Activated naive CD4-positive, alpha-beta T cell treated with anti-CD3 and anti-CD28 coated beads for 36 hours (primary cell): ENCODE data around the gene LGR4. TPM values are rescaled to one million over a fixed set of nuclear protein-coding genes. Genes with fewer than 3 reads are reported as not detected.

Experiments used
- CTCF ChIA-PET: fragments of 350-600 bp; sonication (Branson Sonifier 250); formaldehyde crosslinking; loops from one replicate; lab custom pipeline; 2021; ENCODE audit warnings: antibody characterized with exemption; lab: Charles Lee
- DNase-seq: peaks from one replicate; pipeline ENCODE4 v3.0.0-alpha.2; 2020
- H3K27ac Mint-ChIP-seq: one replicate; pipeline ENCODE4 v1.8.0; 2021; ENCODE audit warnings: mild to moderate bottlenecking, mixed read lengths
- H3K27me3 Mint-ChIP-seq: one replicate; pipeline ENCODE4 v1.8.0; 2021; ENCODE audit warnings: low read depth, mixed read lengths
- H3K36me3 Mint-ChIP-seq: one replicate; pipeline ENCODE4 v1.8.0; 2021; ENCODE audit warnings: low read depth, mixed read lengths
- H3K4me1 Mint-ChIP-seq: one replicate; pipeline ENCODE4 v1.8.0; 2021; ENCODE audit warnings: low read depth, mixed read lengths
- H3K4me3 Mint-ChIP-seq: one replicate; pipeline ENCODE4 v1.8.0; 2021; ENCODE audit warnings: mild to moderate bottlenecking, moderate library complexity, mixed read lengths
- H3K9me3 Mint-ChIP-seq: one replicate; pipeline ENCODE4 v1.8.0; 2021; ENCODE audit warnings: mixed read lengths
- intact Hi-C: fragments of 100-400 bp; cut with micrococcal nuclease; formaldehyde crosslinking; loops from one replicate; pipeline ENCODE4 v1.15.1; 2023
- total RNA-seq, 2 experiments: library from RNA; stranded (reverse); gene quantifications; one replicate each; pipeline ENCODE4 v1.2.3, GENCODE V29; 2021

The LGR4 gene
- total RNA-seq, 2 experiments from 2014 or later, result 0.12 to 0.19 TPM

DNA sequence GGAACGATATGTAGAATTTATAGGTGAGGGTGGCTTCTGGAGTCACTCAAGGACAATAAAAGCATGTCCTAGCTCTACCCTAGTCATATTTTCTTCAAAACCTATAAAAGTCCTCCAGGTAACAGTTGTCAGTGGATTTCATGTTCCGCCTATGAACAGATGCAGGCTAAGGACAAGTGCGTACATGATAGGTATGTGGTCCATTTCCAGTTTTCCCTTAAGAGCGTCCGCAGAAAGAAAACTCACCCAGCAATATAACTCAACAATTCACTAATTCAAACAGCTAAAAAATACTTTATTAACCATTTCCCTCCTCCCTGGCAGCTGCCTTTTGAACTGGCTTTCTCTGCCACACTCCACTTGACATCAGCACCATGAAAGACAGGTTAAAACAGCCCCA lies 59.4 kb downstream of the LGR4 start:
- no peak overlapping the region for H3K27ac Mint-ChIP-seq
- intact Hi-C loops, result no loop called here
- no peak for DNase-seq
- no peaks in the 10 kb centered on the region for H3K4me1 Mint-ChIP-seq
- CTCF ChIA-PET, result interaction anchor here (0.9 kb wide), 1 partner anchor 54 kb away, joined by 3 read pairs; no protein-coding TSS in a partner anchor
- H3K27me3 Mint-ChIP-seq, result peaks cover 7% of the 10 kb centered on the region
- H3K36me3 Mint-ChIP-seq, result no peaks in the 10 kb centered on the region
- no peaks in the 10 kb centered on the region for H3K9me3 Mint-ChIP-seq
- H3K4me3 Mint-ChIP-seq, result no peak overlapping the region

DNA sequence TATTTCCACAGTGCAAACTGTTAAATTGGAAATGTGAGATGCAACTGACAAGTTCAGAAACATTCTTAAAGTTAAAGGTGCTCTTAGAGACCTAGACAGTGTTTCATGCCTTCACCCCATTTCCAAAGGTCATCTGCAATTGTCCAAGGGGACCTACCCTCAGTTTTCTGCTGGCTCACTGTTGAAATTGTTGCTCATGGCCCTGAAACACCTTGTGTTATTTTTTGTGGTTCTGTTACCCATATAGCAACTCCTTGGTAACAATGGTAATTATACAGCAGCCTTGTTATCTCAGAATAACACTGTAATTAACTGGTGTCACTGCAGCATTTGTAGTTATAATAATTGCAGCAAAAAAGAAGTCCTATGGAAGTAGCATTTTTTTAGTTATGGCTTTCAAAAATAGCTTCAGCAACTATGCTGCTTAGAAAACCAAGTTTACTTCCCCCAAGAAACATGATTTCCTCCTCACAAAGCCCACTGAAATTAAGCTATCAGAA lies 60.3 kb downstream of the LGR4 start:
- peaks cover 4% of the 10 kb centered on the region for H3K27me3 Mint-ChIP-seq
- no peak for DNase-seq
- no peaks in the 10 kb centered on the region for H3K4me1 Mint-ChIP-seq
- no peak overlapping the region for H3K4me3 Mint-ChIP-seq
- CTCF ChIA-PET, result interaction anchor here (0.7 to 0.9 kb wide), 2 partner anchors 53 to 238 kb away, joined by 3 read pairs; no protein-coding TSS in a partner anchor
- H3K9me3 Mint-ChIP-seq, result no peaks in the 10 kb centered on the region
- H3K36me3 Mint-ChIP-seq, result no peaks in the 10 kb centered on the region
- no peak overlapping the region for H3K27ac Mint-ChIP-seq
- intact Hi-C loops, result no loop called here

DNA sequence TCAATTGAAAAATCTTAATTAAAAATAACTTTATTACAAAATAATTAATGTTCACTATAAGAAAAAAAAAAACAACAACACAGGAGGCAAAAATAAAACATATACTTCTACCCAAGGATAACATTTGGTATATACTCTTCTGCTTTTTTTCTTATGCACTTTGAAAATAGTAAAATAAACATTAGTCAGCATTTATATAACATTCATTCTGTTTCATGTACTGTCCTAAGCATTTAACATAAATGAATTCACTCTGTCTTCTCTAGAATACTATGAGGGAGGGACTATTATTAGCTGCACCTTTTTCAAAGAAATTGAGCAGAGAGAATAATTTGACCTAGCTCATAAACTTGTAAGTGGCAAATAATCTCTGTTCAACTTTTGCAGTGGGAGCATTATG lies 61.3 kb downstream of the LGR4 start:
- intact Hi-C loops, result no loop called here
- Mint-ChIP-seq H3K4me3 (no peak overlapping the region), H3K4me1 (no peaks in the 10 kb centered on the region), H3K36me3 (no peaks in the 10 kb centered on the region), H3K27ac (no peak overlapping the region), H3K9me3 (no peaks in the 10 kb centered on the region), H3K27me3 (peaks cover 3% of the 10 kb centered on the region)
- CTCF ChIA-PET, result interaction anchor here (0.7 kb wide), 1 partner anchor 237 kb away, joined by 3 read pairs; no protein-coding TSS in a partner anchor
- no peak for DNase-seq

DNA sequence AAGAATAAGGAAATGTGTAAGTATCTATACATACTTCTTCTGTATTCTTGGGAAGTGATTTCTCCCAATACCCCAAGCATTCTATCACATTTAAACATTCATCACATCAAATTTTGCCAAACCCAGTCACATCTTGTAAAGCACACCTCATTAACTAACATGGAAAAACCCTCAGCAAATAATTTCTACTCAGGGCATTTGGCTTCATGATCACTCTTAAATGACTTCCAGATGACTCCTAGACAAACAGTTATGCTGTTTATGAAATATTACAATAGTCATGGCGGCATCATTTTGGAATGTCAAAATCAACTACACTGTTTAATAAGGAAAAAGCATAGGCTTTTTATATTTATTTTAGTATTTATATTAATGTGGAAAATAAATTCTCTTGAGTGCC lies 62.3 kb downstream of the LGR4 start:
- H3K9me3 Mint-ChIP-seq, result no peaks in the 10 kb centered on the region
- H3K36me3 Mint-ChIP-seq, result no peaks in the 10 kb centered on the region
- no peak overlapping the region for H3K4me3 Mint-ChIP-seq
- CTCF ChIA-PET, result no interaction called here
- no peak overlapping the region for H3K27ac Mint-ChIP-seq
- DNase-seq, result no peak
- H3K27me3 Mint-ChIP-seq, result peaks cover 3% of the 10 kb centered on the region
- no peaks in the 10 kb centered on the region for H3K4me1 Mint-ChIP-seq
- intact Hi-C loops, result no loop called here

DNA sequence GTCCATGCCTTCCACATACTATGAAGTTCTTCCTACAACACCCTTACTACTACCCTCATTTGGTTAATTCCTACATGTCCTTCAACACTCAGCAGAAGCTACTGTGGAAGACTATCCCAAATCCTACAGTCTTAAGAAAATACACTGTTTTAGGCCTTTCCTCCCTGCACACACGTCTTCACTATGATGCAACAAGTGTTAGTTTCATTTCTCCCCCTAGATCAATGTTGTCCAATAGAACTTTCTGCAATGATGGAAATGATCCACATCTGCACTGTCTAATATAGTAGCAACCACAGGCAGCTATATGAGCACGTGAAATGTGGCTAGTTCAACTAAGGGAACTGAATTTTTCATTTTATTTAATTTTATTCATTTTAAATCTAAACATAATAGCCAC lies 62.8 kb downstream of the LGR4 start:
- Mint-ChIP-seq H3K27me3 (peaks cover 3% of the 10 kb centered on the region), H3K4me3 (no peak overlapping the region), H3K4me1 (no peaks in the 10 kb centered on the region), H3K27ac (no peak overlapping the region), H3K36me3 (no peaks in the 10 kb centered on the region), H3K9me3 (no peaks in the 10 kb centered on the region)
- no peak for DNase-seq
- CTCF ChIA-PET, result no interaction called here
- intact Hi-C loops, result loop anchor here (5.0 kb wide), 1 partner anchor 152 kb away; no protein-coding TSS in a partner anchor

DNA sequence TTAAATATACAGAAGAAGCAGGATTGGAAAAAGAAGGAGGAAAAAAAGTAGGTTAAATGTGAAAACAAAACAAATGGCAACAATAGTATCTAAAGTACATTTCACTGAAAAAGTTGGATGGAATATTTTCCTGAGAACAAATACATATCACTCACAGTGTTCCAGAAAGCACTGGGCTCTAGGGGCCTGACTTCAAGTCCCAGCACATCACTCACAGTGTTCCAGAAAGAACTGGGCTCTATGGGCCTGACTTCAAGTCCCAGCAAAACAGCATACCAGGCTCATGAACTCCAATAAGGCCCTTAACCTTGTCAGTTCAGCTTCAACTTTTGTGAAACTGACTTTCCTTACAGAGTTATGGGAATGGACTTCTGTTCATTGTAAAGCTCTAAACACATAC lies 63.5 kb downstream of the LGR4 start:
- CTCF ChIA-PET, result no interaction called here
- Mint-ChIP-seq H3K27me3 (peaks cover 3% of the 10 kb centered on the region), H3K36me3 (no peaks in the 10 kb centered on the region), H3K9me3 (no peaks in the 10 kb centered on the region), H3K4me1 (no peaks in the 10 kb centered on the region), H3K27ac (no peak overlapping the region), H3K4me3 (no peak overlapping the region)
- intact Hi-C loops, result loop anchor here (5.0 kb wide), 1 partner anchor 152 kb away; no protein-coding TSS in a partner anchor
- no peak for DNase-seq

DNA sequence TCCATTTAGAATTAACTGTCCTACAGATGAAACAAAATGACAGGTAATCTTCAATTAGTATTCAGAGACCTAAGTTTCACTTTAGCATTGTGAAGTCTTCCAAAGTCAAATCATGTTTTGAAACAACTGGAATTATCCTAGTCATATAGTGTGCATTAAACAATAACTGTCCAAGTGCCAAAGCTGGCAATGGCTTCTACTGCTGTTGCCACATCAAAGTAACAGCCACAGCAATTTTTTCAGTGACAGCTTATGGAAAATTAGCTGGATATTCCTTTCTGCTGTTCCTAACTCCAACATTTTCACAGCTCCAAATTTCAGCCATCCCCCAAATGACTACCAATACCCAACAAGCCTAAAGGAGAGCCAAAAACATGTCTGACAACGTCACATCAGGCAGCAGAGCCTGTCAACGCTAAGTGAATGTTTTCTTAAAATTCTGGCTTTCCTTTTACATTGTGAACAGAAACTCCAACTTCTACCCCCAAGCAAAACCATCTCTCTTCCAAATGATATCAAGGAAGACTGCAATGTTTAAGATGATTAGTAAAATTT lies 64.3 kb downstream of the LGR4 start:
- CTCF ChIA-PET, result no interaction called here
- Mint-ChIP-seq H3K27ac (no peak overlapping the region), H3K9me3 (no peaks in the 10 kb centered on the region), H3K4me1 (no peaks in the 10 kb centered on the region), H3K27me3 (peaks cover 3% of the 10 kb centered on the region), H3K4me3 (no peak overlapping the region), H3K36me3 (no peaks in the 10 kb centered on the region)
- DNase-seq, result no peak
- intact Hi-C loops, result loop anchor here (5.0 kb wide), 1 partner anchor 151 kb away; no protein-coding TSS in a partner anchor

DNA sequence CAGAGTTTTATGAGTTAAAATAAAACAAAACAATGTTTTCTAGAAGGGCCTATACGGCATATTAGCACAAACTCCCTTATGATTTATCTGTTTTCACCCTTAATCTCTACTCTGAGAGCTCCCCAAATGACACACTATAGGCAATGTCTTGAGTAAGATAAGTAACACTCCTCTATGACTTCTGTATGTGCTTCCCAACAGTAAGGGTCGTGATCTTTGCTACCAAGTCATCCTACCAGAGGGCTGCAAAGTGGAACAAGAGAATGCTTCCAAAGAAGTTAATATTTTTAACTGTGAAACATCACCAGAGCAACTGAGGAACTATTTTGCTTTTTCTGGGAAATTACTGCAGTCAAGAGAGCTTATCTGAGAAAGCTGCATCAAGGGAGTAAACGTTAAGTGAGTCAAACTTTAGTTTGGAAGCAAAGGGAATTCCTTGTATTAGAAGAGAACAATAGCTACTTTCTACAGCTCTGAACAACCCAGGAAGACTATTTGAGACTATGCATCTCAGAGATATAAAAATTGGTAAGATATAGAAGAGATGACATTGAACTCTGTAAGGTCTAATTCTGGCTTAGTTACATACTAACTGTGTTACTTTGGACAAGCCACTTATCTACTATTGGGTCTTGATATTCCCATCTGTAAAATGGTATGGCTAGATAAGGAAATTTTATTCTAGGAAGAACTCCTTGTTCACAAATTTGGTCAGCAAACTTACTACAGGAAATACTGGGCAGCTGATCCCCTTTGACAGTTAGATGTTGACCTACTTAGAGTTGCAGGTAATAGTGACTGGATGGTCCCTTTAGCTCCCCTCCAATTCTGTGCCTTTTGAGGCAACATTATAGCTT lies 65.9 kb downstream of the LGR4 start:
- no peaks in the 10 kb centered on the region for H3K36me3 Mint-ChIP-seq
- peaks cover 3% of the 10 kb centered on the region for H3K27me3 Mint-ChIP-seq
- CTCF ChIA-PET, result no interaction called here
- intact Hi-C loops, result loop anchor here (5.0 kb wide), 1 partner anchor 149 kb away; no protein-coding TSS in a partner anchor
- no peak for DNase-seq
- no peak overlapping the region for H3K4me3 Mint-ChIP-seq
- no peaks in the 10 kb centered on the region for H3K4me1 Mint-ChIP-seq
- H3K9me3 Mint-ChIP-seq, result no peaks in the 10 kb centered on the region
- no peak overlapping the region for H3K27ac Mint-ChIP-seq

DNA sequence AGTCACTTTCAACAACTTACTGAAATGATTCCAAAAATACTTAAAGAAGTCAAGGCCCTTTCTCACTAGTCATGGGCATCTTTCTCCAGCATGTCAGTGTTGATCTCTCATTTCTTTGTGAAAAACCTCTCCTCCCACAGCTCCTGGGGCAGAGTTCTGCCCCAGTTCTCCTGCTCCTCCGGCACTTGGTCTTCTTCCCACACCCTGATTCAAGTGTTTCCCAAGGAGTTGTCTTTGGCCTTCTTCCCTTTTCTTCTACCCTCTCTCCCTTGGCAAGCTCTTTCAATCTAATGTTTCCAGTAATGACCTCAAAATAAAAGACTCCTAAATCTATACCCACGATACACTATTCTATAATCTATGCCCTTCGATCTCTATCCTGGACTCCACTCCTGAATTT lies 67.5 kb downstream of the LGR4 start:
- Mint-ChIP-seq H3K27me3 (peaks cover 3% of the 10 kb centered on the region), H3K4me1 (no peaks in the 10 kb centered on the region), H3K9me3 (no peaks in the 10 kb centered on the region), H3K36me3 (no peaks in the 10 kb centered on the region), H3K27ac (no peak overlapping the region), H3K4me3 (no peak overlapping the region)
- no peak for DNase-seq
- CTCF ChIA-PET, result no interaction called here
- intact Hi-C loops, result loop anchor here (5.0 kb wide), 1 partner anchor 148 kb away; no protein-coding TSS in a partner anchor

DNA sequence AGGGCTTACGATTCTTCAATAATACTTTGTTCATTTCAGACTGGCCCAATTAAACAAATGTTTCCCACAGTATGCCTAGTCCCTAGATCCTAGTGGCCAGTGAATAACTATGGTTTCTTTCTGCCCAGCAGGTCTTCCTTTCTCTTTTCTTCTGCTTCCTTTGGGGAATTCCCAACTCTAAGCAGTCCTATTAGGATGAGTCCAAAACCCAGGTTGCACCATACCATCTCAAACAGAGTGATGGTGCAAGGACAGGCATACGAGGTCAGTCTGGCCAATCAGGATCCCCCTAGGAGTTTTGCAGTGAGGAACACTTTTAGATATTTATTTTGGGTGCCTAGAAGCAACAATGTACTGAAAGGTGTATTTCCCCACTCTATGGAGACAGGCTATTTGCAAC lies 68.2 kb downstream of the LGR4 start:
- H3K4me3 Mint-ChIP-seq, result no peak overlapping the region
- intact Hi-C loops, result no loop called here
- DNase-seq, result no peak
- H3K27ac Mint-ChIP-seq, result no peak overlapping the region
- no peaks in the 10 kb centered on the region for H3K9me3 Mint-ChIP-seq
- H3K27me3 Mint-ChIP-seq, result no peaks in the 10 kb centered on the region
- H3K4me1 Mint-ChIP-seq, result no peaks in the 10 kb centered on the region
- no peaks in the 10 kb centered on the region for H3K36me3 Mint-ChIP-seq
- CTCF ChIA-PET, result no interaction called here

DNA sequence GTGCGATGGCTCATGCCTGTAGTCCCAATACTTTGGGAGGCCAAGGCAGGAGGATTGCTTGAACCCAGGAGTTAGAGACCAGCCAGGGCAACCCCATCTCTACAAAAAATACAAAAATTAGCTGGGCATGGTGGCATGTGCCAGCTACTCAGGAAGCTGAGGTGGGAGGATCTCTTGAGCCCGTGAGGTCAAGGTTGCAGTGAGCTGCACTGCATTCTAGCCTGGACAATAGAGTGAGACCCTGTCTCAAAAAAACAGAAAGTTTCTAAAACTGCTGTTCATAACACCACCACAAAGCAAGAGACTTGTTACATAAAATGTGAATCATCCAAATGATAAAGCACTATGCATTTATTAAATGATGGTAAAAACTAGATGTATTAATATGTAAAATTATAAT lies 69.4 kb downstream of the LGR4 start:
- no peak overlapping the region for H3K4me3 Mint-ChIP-seq
- CTCF ChIA-PET, result interaction anchor here (0.9 kb wide), 1 partner anchor 82 kb away, joined by 3 read pairs; no protein-coding TSS in a partner anchor
- DNase-seq, result no peak
- no peak overlapping the region for H3K27ac Mint-ChIP-seq
- H3K4me1 Mint-ChIP-seq, result no peaks in the 10 kb centered on the region
- H3K36me3 Mint-ChIP-seq, result no peaks in the 10 kb centered on the region
- H3K9me3 Mint-ChIP-seq, result no peaks in the 10 kb centered on the region
- intact Hi-C loops, result no loop called here
- H3K27me3 Mint-ChIP-seq, result no peaks in the 10 kb centered on the region

DNA sequence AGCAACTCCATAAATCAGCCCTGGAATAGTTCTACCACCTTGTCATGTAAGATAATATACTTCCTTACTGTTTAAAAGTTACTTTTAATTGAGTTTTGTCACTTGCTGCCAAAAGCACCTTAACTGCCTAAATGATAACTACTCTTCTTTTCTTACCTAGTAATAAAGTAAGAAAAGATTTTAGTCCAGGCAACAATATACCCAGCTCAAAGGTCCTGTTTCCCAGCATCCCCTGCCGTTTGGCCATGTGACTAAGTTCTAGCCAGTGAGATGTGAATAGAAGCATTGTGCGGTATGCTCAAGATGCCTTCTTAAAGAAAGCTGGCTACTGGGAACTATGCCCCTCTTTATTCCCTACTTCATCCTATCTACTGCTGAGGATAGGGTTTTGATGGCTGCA lies 70.1 kb downstream of the LGR4 start:
- Mint-ChIP-seq H3K4me1 (no peaks in the 10 kb centered on the region), H3K27me3 (no peaks in the 10 kb centered on the region), H3K27ac (no peak overlapping the region), H3K9me3 (no peaks in the 10 kb centered on the region), H3K4me3 (no peak overlapping the region), H3K36me3 (no peaks in the 10 kb centered on the region)
- no peak for DNase-seq
- intact Hi-C loops, result no loop called here
- CTCF ChIA-PET, result interaction anchor here (0.9 kb wide), 1 partner anchor 83 kb away, joined by 3 read pairs; no protein-coding TSS in a partner anchor
